GM21529 (cell line): ENCODE data around the gene USP48.
A peak's percentile ranks its signal among the peaks of the same experiment; 100 is the strongest.
"Not testable (repeated sequence)": the region's sequence is repeated elsewhere in the genome, so short reads cannot be mapped to it uniquely, and the experiment has no call there.

Source experiments
- ATAC-seq: cut with Tn5 transposase; IDR thresholded peaks from one replicate; pipeline ENCODE4 v1.9.1; 2021; ENCODE audit not compliant: unreplicated experiment

USP48 gene

GRCh38 chr1:21774835-21775549 is 8.0 kb downstream of the USP48 start:
- no peak for ATAC-seq

- no peak for ATAC-seq
Observed at GRCh38 chr1:21773585-21773984, 9.4 kb downstream of the USP48 start.

- not testable (repeated sequence) for ATAC-seq
Observed at GRCh38 chr1:21771672-21772071, 11.3 kb downstream of the USP48 start.

- ATAC-seq = not testable (repeated sequence)
Observed at GRCh38 chr1:21770602-21771001, 12.3 kb downstream of the USP48 start.

GRCh38 chr1:21770201-21770600 is 12.7 kb downstream of the USP48 start:
- ATAC-seq = no peak

GRCh38 chr1:21767106-21767505 is 15.8 kb downstream of the USP48 start:
- ATAC-seq = not testable (repeated sequence)

- ATAC-seq = no peak
Observed at GRCh38 chr1:21766210-21766609, 16.7 kb downstream of the USP48 start.

- no peak for ATAC-seq
Observed at GRCh38 chr1:21764615-21765423, 18.1 kb downstream of the USP48 start.

GRCh38 chr1:21763694-21764419 is 19.1 kb downstream of the USP48 start:
- ATAC-seq = no peak

- ATAC-seq = no peak
Observed at GRCh38 chr1:21763236-21763635, 19.7 kb downstream of the USP48 start.

GRCh38 chr1:21762022-21762404 is 20.9 kb downstream of the USP48 start:
- peak; percentile 46 for ATAC-seq

- no peak for ATAC-seq
Observed at GRCh38 chr1:21761052-21761451, 21.9 kb downstream of the USP48 start.

GRCh38 chr1:21759818-21760217 is 23.1 kb downstream of the USP48 start:
- no peak for ATAC-seq

GRCh38 chr1:21759182-21759581 is 23.8 kb downstream of the USP48 start:
- ATAC-seq = no peak

GRCh38 chr1:21758614-21759013 is 24.3 kb downstream of the USP48 start:
- no peak for ATAC-seq

- no peak for ATAC-seq
Observed at GRCh38 chr1:21756393-21757089, 26.4 kb downstream of the USP48 start.

- no peak for ATAC-seq
Observed at GRCh38 chr1:21755067-21755466, 27.9 kb downstream of the USP48 start.

GRCh38 chr1:21754583-21754982 is 28.4 kb downstream of the USP48 start:
- no peak for ATAC-seq

- ATAC-seq = no peak
Observed at GRCh38 chr1:21752186-21752585, 30.8 kb downstream of the USP48 start.

- no peak for ATAC-seq
Observed at GRCh38 chr1:21751281-21751680, 31.7 kb downstream of the USP48 start.

GRCh38 chr1:21750841-21751240 is 32.1 kb downstream of the USP48 start:
- ATAC-seq = no peak
